Lung (tissue), 16 donors: ENCODE measurements around the gene CCPG1. TPM values are rescaled to one million over a fixed set of nuclear protein-coding genes. Genes with fewer than 3 reads are reported as not detected.
"Not testable (repeated sequence)": the region's sequence is repeated elsewhere in the genome, so short reads cannot be mapped to it uniquely, and the experiment has no call there.

ENCODE experiments used
- ATAC-seq: fragments of 200-7000 bp; cut with Tn5 transposase; one replicate; pipeline ENCODE4 v1.9.1; 2020; ENCODE audit warnings: moderate number of reproducible peaks; ENCODE audit not compliant: insufficient read depth, low FRiP score
- DNase-seq, 3 donors: peaks; one replicate each; pipeline ENCODE4 v3.0.0-alpha.2; 2013 to 2017
- H3K27ac ChIP-seq, 2 donors: one replicate each; pipeline ENCODE4 v1.5.1; 2013; ENCODE audit warnings: mild to moderate bottlenecking in 2 of 2, moderate library complexity in 2 of 2, control low read depth in 1 of 2, inconsistent platforms in 1 of 2, low read depth in 1 of 2, low read length in 1 of 2
- H3K27me3 ChIP-seq, 3 donors: one replicate each; pipeline ENCODE4 v1.5.1; 2013; ENCODE audit warnings: low read length in 2 of 3; ENCODE audit not compliant: control insufficient read depth in 3 of 3, insufficient read depth in 3 of 3
- H3K36me3 ChIP-seq, 4 donors: one replicate each; pipeline ENCODE4 v1.5.1; 2013; ENCODE audit warnings: low read length in 4 of 4, mild to moderate bottlenecking in 1 of 4, moderate library complexity in 1 of 4; ENCODE audit not compliant: control insufficient read depth in 4 of 4, insufficient read depth in 4 of 4
- H3K4me1 ChIP-seq, 5 donors: one replicate each; pipeline ENCODE4 v1.5.1; 2013; ENCODE audit warnings: low read length in 5 of 5, mild to moderate bottlenecking in 2 of 5, moderate library complexity in 1 of 5; ENCODE audit not compliant: control insufficient read depth in 5 of 5, insufficient read depth in 5 of 5
- H3K4me3 ChIP-seq: one replicate; pipeline ENCODE4 v1.5.1; 2013; ENCODE audit warnings: mild to moderate bottlenecking, control low read depth, moderate library complexity
- H3K9ac ChIP-seq, 2 donors: one replicate each; pipeline ENCODE4 v1.5.1; 2013; ENCODE audit warnings: low read length in 2 of 2, control low read depth in 1 of 2; ENCODE audit not compliant: insufficient read depth in 1 of 2
- H3K9me3 ChIP-seq, 4 donors: one replicate each; pipeline ENCODE4 v1.5.1; 2013; ENCODE audit warnings: low read length in 3 of 4, mild to moderate bottlenecking in 1 of 4, moderate library complexity in 1 of 4; ENCODE audit not compliant: control insufficient read depth in 4 of 4, insufficient read depth in 3 of 4
- WGBS, 2 donors: extraction: QIAGEN DNeasy Blood & Tissue Kit; methylation state at CpG; one replicate each; pipeline ENCODE4 v1.1.7; 2013; 5-methylcytosine and 5-hydroxymethylcytosine counted together
- long read RNA-seq, 5 donors: transcript quantifications; one replicate each; lab custom pipeline, GENCODE V29; 2026
- polyA plus RNA-seq, 2 donors: library from polyadenylated mRNA; stranded (reverse); fragments of 200-250 nt; gene quantifications; one replicate each; pipeline ENCODE4 v1.2.1, GENCODE V29; 2013
- total RNA-seq, 2 donors: library from RNA; depleted of rRNA in 1 of 2; stranded (reverse); fragments of >200 nt in 1 of 2; gene quantifications; one replicate each; pipeline ENCODE4 v1.2.1, GENCODE V29; 2014 to 2021
- TF ChIP-seq, protein P1 (sequence below): IDR thresholded peaks from 2 replicates; pipeline ENCODE4 v1.5.1; 2012; ENCODE audit warnings: mild to moderate bottlenecking; ENCODE audit errors: control extremely low read depth, extremely low read depth
- donor health status: control.
- donor health status: control.
- donor health status: Bipolar disorder and iron deficiency.
- donor health status: healthy.
- donor health status: DM: yes; HTN: yes; CAD: no.

CCPG1 gene, protein sequence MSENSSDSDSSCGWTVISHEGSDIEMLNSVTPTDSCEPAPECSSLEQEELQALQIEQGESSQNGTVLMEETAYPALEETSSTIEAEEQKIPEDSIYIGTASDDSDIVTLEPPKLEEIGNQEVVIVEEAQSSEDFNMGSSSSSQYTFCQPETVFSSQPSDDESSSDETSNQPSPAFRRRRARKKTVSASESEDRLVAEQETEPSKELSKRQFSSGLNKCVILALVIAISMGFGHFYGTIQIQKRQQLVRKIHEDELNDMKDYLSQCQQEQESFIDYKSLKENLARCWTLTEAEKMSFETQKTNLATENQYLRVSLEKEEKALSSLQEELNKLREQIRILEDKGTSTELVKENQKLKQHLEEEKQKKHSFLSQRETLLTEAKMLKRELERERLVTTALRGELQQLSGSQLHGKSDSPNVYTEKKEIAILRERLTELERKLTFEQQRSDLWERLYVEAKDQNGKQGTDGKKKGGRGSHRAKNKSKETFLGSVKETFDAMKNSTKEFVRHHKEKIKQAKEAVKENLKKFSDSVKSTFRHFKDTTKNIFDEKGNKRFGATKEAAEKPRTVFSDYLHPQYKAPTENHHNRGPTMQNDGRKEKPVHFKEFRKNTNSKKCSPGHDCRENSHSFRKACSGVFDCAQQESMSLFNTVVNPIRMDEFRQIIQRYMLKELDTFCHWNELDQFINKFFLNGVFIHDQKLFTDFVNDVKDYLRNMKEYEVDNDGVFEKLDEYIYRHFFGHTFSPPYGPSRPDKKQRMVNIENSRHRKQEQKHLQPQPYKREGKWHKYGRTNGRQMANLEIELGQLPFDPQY
- total RNA-seq, result 10 to 100 TPM; 60.7 to 75.0 TPM
- 10 to 100 TPM; 24.0 to 46.9 TPM for polyA plus RNA-seq
- long read RNA-seq, donor 1, full-length matches to known transcripts, result 8 of 8 reads
- long read RNA-seq, donor 1, partial matches to known transcripts, result 0 of 8 reads
- long read RNA-seq, donor 1, other reads (novel, unspliced or antisense), result 0 of 8 reads
- long read RNA-seq, donor 2, full-length matches to known transcripts, result 4 of 4 reads
- long read RNA-seq, donor 2, partial matches to known transcripts, result 0 of 4 reads
- long read RNA-seq, donor 2, other reads (novel, unspliced or antisense), result 0 of 4 reads
- long read RNA-seq, donor 3, full-length matches to known transcripts, result 11 of 11 reads
- long read RNA-seq, donor 3, partial matches to known transcripts, result 0 of 11 reads
- long read RNA-seq, donor 3, other reads (novel, unspliced or antisense), result 0 of 11 reads
- long read RNA-seq, donor 4, full-length matches to known transcripts, result 2 of 2 reads
- long read RNA-seq, donor 4, partial matches to known transcripts, result 0 of 2 reads
- long read RNA-seq, donor 4, other reads (novel, unspliced or antisense), result 0 of 2 reads
- long read RNA-seq, donor 5, full-length matches to known transcripts, result 14 of 69 reads
- long read RNA-seq, donor 5, partial matches to known transcripts, result 55 of 69 reads
- long read RNA-seq, donor 5, other reads (novel, unspliced or antisense), result 0 of 69 reads

DNA sequence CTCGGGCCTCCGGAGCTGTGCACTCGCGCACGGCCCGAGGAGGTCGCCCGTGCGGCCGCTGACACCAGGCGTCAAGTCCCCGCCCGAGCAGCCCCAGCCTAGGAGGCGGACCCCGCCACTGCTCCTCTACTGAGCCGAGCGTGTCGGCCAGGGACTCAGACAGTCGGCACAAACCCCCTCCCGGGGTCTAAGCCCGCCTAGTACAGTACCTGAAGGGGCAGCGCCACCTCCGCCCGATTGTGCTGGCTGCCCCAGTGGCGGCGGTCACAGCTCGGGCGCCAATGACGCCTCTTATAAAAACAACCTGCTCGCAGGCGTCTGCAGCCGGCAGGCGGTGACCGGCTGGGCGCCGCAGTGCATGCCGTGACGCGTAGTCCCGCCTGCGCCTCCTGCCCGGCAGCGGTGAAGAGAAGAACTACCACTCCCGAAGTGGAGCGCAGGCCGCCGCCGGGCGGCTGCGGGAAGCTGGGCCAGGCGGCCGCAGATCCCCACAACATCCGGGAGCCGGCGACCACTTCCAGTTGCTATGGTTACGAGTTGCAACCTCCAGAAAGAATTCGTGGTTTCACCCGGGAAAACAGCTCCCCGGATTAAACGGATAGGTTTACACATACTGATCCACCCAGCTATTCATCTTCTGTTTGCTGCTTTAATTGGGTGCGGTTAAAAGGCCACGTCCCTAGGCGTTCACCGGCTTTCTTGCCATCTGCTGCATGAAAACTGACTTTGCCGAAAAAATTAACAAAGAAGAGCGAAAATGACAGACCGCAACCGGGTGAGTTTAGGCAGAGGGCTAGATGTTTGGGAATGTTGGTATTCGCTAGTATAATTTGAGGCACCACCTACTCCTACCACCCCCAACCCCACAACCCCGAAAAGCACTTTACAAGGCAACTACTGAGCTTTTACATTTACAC is at the start of gene CCPG1, which contains the start of gene PIERCE2:
TSS of gene CCPG1 (minus strand) at position 348 of the 917 bp plus-strand sequence. CDS start 18,935 bp downstream, outside the sequence.
TSS of gene PIERCE2 (plus strand) at position 484 of the 917 bp plus-strand sequence. CDS start at position 758, 274 bp downstream.
- peak; percentile 99 for ATAC-seq
- no peaks in the 10 kb centered on the region for H3K27me3 ChIP-seq
- no peaks in the 10 kb centered on the region for H3K36me3 ChIP-seq
- peak; percentile 95 to 96 (median 96) for DNase-seq
- peak within 1 kb of the TSS; percentile 88 for H3K4me3 ChIP-seq
- WGBS, 2 donors, result 0 to 1% methylated on average over 68 to 70 of the region's 70 CpGs
- H3K9ac ChIP-seq, result peak within 1 kb of the TSS; percentile 79 to 83
- H3K27ac ChIP-seq, result peak within 1 kb of the TSS; percentile 97 to 99
- TF ChIP-seq, protein P1, sequence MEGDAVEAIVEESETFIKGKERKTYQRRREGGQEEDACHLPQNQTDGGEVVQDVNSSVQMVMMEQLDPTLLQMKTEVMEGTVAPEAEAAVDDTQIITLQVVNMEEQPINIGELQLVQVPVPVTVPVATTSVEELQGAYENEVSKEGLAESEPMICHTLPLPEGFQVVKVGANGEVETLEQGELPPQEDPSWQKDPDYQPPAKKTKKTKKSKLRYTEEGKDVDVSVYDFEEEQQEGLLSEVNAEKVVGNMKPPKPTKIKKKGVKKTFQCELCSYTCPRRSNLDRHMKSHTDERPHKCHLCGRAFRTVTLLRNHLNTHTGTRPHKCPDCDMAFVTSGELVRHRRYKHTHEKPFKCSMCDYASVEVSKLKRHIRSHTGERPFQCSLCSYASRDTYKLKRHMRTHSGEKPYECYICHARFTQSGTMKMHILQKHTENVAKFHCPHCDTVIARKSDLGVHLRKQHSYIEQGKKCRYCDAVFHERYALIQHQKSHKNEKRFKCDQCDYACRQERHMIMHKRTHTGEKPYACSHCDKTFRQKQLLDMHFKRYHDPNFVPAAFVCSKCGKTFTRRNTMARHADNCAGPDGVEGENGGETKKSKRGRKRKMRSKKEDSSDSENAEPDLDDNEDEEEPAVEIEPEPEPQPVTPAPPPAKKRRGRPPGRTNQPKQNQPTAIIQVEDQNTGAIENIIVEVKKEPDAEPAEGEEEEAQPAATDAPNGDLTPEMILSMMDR, result peak; percentile 57
- peaks cover 0 to 12% (median 2%) of the 10 kb centered on the region in 5 donors for H3K4me1 ChIP-seq
- H3K9me3 ChIP-seq, result no peaks in the 10 kb centered on the region

DNA sequence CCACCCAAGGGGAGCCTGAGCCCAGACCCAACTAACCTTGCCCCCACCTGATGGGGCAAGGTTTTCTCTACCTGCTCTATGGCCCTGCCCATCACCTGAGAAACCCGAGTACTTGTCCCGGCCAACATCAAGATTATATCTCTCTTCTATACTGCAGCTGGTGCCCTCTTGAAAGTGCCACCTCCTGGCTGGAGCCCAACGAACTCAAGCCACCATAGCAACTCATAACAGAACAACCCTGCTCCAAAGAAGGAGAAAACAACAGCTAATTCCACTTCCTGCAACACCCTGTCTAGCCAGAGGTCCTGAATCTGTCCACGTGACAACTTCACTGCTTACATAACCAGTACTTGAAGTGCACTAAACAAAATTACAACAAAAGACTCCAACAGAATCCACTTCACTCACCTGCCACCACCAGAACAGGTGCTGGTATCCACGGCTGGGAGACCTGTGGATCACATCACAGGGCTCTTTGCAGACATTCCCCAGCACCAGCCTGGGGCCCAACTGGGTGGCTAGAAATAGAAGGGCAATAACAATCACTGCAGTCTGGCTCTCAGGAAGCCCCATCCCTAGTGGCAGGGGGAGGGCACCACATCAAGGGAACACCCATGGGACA is 49.4 kb upstream of the CCPG1 start:
- Histone ChIP-seq H3K4me3 (no peak overlapping the region), H3K9me3 (peaks cover 0 to 4% (median 0%) of the 10 kb centered on the region in 4 donors), H3K4me1 (peaks cover 0 to 3% (median 0%) of the 10 kb centered on the region in 5 donors), H3K27ac (peak overlapping the region in 1 of 2 donors; percentile 68), H3K27me3 (no peaks in the 10 kb centered on the region), H3K36me3 (no peaks in the 10 kb centered on the region), H3K9ac (no peak overlapping the region)
- WGBS, 2 donors, result 60 to 83% methylated on average over 5 of the region's 5 CpGs
- no peak for ATAC-seq
- TF ChIP-seq, protein P1, result no peak
- DNase-seq, result peak in 2 of 3 donors; percentile 4 to 10

DNA sequence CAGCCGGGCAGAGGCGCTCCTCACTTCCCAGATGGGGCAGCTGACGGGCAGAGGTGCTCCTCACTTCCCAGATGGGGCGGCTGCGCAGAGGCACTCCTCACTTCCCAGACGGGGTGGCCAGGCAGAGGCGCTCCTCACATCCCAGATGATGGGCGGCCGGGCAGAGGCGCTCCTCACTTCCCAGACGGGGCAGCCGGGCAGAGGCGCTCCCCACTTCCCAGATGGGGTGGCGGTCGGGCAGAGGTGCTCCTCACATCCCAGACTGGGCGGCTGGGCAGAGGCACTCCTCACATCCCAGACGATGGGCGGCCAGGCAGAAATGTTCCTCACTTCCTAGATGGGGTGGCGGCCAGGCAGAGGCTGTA is 38.9 kb upstream of the CCPG1 start:
- H3K4me3 ChIP-seq, H3K9me3 ChIP-seq, H3K9ac ChIP-seq, H3K27ac ChIP-seq, H3K4me1 ChIP-seq, H3K27me3 ChIP-seq, ATAC-seq, DNase-seq, H3K36me3 ChIP-seq: not testable (repeated sequence)
- WGBS, 2 donors, result 98 to 99% methylated on average over 13 to 19 of the region's 19 CpGs

DNA sequence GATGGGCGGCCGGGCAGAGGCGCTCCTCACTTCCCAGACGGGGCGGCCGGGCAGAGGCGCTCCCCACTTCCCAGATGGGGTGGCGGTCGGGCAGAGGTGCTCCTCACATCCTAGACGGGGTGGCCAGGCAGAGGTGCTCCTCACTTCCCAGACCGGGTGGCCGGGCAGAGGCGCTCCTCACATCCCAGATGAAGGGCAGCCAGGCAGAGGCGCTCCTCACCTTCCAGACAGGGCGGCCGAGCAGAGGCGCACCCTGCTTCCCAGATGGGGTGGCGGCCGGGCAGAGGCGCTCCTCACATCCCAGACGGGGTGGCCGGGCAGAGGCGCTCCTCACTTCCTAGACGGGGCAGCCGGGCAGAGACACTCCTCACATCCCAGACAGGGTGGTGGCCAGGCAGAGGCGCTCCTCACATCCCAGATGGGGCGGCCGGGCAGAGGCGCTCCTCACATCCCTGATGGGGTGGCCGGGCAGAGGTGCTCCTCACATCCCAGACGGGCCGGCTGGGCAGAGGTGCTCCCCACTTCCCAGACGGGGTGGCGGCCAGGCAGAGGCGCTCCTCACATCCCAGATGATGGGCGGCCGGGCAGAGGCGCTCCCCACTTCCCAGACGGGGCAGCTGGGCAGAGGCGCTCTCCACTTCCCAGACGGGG is 38.3 kb upstream of the CCPG1 start:
- ATAC-seq, DNase-seq, H3K9me3 ChIP-seq, H3K36me3 ChIP-seq, H3K27me3 ChIP-seq, H3K9ac ChIP-seq, H3K4me3 ChIP-seq, H3K27ac ChIP-seq, H3K4me1 ChIP-seq: not testable (repeated sequence)
- WGBS, 2 donors, result 98 to 99% methylated on average over 26 to 41 of the region's 41 CpGs

DNA sequence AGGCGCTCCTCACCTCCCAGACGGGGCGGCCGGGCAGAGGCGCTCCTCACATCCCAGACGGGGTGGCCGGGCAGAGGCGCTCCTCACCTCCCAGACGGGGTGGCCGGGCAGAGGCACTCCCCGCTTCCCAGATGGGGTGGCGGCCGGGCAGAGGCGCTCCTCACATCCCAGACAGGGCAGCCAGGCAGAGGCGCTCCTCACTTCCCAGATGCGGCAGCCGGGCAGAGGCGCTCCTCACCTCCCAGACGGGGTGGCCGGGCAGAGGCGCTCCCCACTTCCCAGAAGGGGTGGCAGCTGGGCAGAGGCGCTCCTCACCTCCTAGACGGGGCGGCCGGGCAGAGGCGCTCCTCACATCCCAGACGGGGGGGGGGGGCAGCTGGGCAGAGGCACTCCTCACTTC is 37.8 kb upstream of the CCPG1 start:
- H3K27ac ChIP-seq, DNase-seq, H3K27me3 ChIP-seq, H3K4me1 ChIP-seq, H3K9ac ChIP-seq, H3K9me3 ChIP-seq, H3K36me3 ChIP-seq, ATAC-seq, H3K4me3 ChIP-seq: not testable (repeated sequence)
- WGBS, 2 donors, result 88 to 100% methylated on average over 14 to 27 of the region's 27 CpGs
